Activated T-helper 2 cell treated with anti-CD3 and anti-CD28 coated beads, Interferon-gamma antibody, Interleukin-2, Interleukin-4, amounts not matched to agents 10 μg/mL and 5 μg/mL and 100 μg/mL, durations not matched to agents 14 hours and 24 hours and 36 hours (primary cell): Measurements from ENCODE around the gene KRT23. TPM values are rescaled to one million over a fixed set of nuclear protein-coding genes. Genes with fewer than 3 reads are reported as not detected.

Experiments
- DNase-seq: peaks from one replicate; pipeline ENCODE4 v3.0.0; 2021; ENCODE audit warnings: low spot score
- H3K27ac Mint-ChIP-seq: one replicate; pipeline ENCODE4 v1.8.0; 2021; ENCODE audit warnings: mixed read lengths
- H3K27me3 Mint-ChIP-seq: one replicate; pipeline ENCODE4 v1.8.0; 2021; ENCODE audit warnings: low read depth, mixed read lengths
- H3K36me3 Mint-ChIP-seq: one replicate; pipeline ENCODE4 v1.8.0; 2021; ENCODE audit warnings: low read depth, mixed read lengths
- H3K4me1 Mint-ChIP-seq: one replicate; pipeline ENCODE4 v1.8.0; 2021; ENCODE audit warnings: low read depth, mixed read lengths
- H3K4me3 Mint-ChIP-seq: one replicate; pipeline ENCODE4 v1.8.0; 2021; ENCODE audit warnings: low read depth, mild to moderate bottlenecking, moderate library complexity, mixed read lengths
- H3K9me3 Mint-ChIP-seq: one replicate; pipeline ENCODE4 v1.8.0; 2021; ENCODE audit warnings: mixed read lengths
- intact Hi-C: fragments of 100-400 bp; cut with micrococcal nuclease; formaldehyde crosslinking; loops from one replicate; pipeline ENCODE4 v1.15.1; 2023
- total RNA-seq: library from RNA; stranded (reverse); gene quantifications from 2 replicates; pipeline ENCODE4 v1.2.3, GENCODE V29; 2022

KRT23 gene, protein sequence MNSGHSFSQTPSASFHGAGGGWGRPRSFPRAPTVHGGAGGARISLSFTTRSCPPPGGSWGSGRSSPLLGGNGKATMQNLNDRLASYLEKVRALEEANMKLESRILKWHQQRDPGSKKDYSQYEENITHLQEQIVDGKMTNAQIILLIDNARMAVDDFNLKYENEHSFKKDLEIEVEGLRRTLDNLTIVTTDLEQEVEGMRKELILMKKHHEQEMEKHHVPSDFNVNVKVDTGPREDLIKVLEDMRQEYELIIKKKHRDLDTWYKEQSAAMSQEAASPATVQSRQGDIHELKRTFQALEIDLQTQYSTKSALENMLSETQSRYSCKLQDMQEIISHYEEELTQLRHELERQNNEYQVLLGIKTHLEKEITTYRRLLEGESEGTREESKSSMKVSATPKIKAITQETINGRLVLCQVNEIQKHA
- not detected in 2 replicates for total RNA-seq

DNA sequence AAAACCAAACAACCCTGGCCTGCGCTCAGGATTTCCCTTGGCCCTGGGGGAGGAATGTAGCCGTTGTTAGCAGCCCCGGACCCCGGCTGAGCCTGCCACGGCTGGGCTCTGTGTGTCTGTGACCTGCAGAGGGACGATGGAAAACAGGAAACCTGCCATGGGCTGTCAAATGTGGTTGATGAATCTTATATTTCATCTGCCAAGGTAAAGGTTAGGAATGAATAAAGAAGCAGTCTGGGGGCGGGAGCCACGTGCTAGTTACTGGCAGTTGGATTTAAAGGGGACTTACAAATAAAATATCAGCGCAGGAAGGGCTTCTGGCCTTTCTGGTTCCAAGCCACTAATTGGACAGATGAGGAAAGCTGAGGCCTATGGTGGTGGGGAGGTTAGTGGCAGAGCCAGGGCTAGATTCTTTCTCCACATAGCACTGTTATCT is at the start of gene KRT23:
Gene KRT23 (minus strand): TSS at position 263 of the 436 bp plus-strand sequence. CDS start 1,043 bp downstream, outside the sequence.
- no peak for DNase-seq
- H3K4me3 Mint-ChIP-seq, result no peak within 1 kb of the TSS
- peaks cover 16% of the 10 kb centered on the region for H3K27me3 Mint-ChIP-seq
- no peaks in the 10 kb centered on the region for H3K4me1 Mint-ChIP-seq
- no peaks in the 10 kb centered on the region for H3K36me3 Mint-ChIP-seq
- H3K27ac Mint-ChIP-seq, result no peak within 1 kb of the TSS
- intact Hi-C loops, result no loop called here
- H3K9me3 Mint-ChIP-seq, result no peaks in the 10 kb centered on the region

DNA sequence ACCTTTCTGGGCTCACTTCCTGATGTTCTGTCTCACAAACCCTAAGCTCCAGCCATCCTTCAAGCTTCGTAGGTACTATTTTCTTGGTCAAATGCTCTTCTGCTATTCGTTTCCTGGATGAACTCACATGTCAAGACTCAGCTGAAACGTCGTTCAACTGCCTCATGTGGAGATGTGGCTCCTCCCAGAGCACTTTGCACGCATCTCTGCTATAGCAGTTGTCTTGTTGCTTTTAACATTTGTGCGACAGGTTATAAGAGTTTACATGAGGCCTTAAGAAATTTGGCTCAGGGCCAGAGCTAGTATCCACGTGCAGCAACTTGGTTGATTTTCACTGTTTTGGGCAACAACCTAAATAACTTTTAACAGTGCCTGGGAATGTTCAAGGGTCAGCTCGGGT is 49.5 kb upstream of the KRT23 start:
- intact Hi-C loops, result no loop called here
- Mint-ChIP-seq H3K27me3 (peaks cover 13% of the 10 kb centered on the region), H3K4me3 (no peak overlapping the region), H3K4me1 (no peaks in the 10 kb centered on the region), H3K36me3 (no peaks in the 10 kb centered on the region), H3K27ac (no peak overlapping the region), H3K9me3 (no peaks in the 10 kb centered on the region)
- DNase-seq, result no peak

DNA sequence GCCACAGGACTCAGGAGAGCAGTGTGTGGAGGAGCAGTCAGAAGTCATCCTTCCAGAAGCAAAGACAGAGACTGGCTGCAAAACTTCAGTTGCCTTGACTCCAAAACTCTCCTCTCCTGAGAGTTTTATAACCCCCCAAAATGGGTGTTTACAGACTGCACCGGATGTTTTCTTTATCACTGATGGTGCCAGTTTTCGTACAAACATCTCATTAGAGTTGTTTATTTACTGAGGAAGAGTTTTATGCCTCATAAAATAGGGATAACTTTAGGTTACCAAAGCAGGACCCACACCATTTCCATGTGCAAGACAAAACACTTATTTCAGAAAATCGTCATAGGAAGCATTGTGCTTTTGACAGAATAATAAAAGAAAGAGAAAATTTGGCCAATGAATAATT is 46.8 kb upstream of the KRT23 start, which contains the start of gene KRT40:
Gene KRT40 (minus strand): TSS at position 101 of the 400 bp plus-strand sequence. CDS start 53 bp downstream, at position 48.
- Mint-ChIP-seq H3K4me3 (no peak within 1 kb of the TSS), H3K9me3 (no peaks in the 10 kb centered on the region), H3K36me3 (no peaks in the 10 kb centered on the region), H3K27me3 (peaks cover 11% of the 10 kb centered on the region), H3K27ac (no peak within 1 kb of the TSS), H3K4me1 (no peaks in the 10 kb centered on the region)
- no peak for DNase-seq
- intact Hi-C loops, result no loop called here

DNA sequence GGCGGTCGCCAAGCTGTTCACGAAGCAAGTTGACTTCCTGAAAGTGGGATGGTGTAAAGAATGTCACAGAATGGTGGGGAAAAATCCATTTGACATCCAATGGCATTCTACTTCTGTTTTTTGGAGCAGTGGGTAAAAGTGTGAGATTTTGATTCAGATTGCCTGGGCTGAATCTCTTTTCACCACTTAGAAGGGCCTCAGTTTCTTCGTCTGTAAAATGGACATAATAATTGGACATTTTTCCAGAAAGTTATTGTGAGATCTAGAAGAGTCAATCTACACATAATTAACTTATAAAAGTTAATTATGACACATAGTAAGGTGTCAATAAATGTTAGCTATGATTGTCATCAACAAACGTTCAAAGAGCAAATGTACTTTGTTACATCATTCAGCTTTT is 43.7 kb upstream of the KRT23 start:
- Mint-ChIP-seq H3K27ac (no peak overlapping the region), H3K4me3 (no peak overlapping the region), H3K27me3 (peaks cover 3% of the 10 kb centered on the region), H3K4me1 (no peaks in the 10 kb centered on the region), H3K36me3 (no peaks in the 10 kb centered on the region), H3K9me3 (no peaks in the 10 kb centered on the region)
- DNase-seq, result no peak
- intact Hi-C loops, result no loop called here

DNA sequence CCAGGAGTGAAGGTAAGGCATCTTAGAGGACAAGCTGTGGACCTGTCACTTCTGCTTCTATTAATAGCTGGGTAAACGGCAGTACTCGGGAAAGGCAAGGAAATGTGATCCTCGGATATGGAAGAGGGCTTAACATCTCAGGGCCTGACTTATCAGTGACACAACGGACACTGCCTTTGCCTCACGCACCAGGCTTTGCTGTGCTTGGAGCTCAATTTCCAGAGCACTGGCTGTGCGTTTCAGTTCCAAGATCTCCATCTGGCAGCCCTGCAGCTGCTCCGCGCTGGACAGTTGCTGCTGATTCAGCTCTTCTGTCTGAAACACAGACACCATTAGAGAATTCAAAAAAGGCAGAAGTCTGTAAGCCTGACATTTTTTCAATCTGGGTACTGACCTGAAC is 43.1 kb upstream of the KRT23 start:
- Mint-ChIP-seq H3K27me3 (peaks cover 4% of the 10 kb centered on the region), H3K4me3 (no peak overlapping the region), H3K9me3 (no peaks in the 10 kb centered on the region), H3K27ac (no peak overlapping the region), H3K36me3 (no peaks in the 10 kb centered on the region), H3K4me1 (no peaks in the 10 kb centered on the region)
- DNase-seq, result no peak
- intact Hi-C loops, result no loop called here

DNA sequence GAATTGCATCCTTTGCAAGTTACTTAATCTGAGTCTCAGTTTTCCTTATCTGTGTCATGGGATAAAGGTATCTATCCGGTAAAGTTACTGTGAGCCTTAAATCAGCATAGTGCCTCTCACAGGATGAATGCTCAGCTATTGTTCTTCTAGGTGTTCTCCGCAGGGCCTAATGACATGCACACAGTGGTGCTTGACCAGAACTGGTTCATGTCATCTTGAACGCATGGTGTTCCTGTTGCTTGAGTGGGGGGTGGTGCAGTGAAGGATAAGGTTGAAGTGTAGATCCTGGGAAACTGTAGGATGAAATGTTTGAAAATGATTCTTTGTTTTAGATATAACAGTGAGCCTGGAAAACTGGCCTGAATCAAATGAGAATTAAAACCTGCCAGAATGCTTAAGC is 42.7 kb upstream of the KRT23 start:
- no peak for DNase-seq
- Mint-ChIP-seq H3K9me3 (no peaks in the 10 kb centered on the region), H3K27ac (no peak overlapping the region), H3K4me3 (no peak overlapping the region), H3K27me3 (peaks cover 8% of the 10 kb centered on the region), H3K4me1 (no peaks in the 10 kb centered on the region), H3K36me3 (no peaks in the 10 kb centered on the region)
- intact Hi-C loops, result no loop called here

DNA sequence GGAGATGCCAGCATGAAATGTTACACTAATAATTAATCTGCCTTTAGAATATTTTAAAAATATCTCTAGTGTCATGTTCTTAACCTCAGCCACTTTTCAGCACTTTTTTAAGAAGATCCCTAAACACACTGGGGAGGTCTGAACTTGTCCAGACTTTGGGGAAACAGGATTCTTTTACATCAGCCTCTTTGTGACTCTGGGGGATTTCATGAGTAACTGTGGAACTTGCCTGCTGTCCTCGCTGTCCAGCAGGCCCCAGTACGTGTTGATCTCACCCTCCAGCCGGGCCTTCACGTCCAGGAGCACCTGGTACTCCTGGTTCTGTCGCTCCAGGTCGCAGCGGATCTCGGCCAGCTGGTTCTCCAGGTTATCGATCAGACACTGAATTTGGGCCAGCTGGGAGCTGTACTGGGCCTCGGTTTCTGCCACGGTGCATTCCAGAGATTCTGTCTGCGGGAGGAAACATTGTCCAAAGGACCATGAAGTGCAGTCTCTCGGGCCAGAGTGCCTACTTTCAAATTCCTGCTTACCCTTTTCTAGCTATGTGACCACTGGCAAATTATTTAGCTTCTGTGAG is 41.2 kb upstream of the KRT23 start:
- intact Hi-C loops, result no loop called here
- no peak for DNase-seq
- H3K4me1 Mint-ChIP-seq, result no peaks in the 10 kb centered on the region
- H3K9me3 Mint-ChIP-seq, result no peaks in the 10 kb centered on the region
- H3K36me3 Mint-ChIP-seq, result no peaks in the 10 kb centered on the region
- peaks cover 8% of the 10 kb centered on the region for H3K27me3 Mint-ChIP-seq
- H3K27ac Mint-ChIP-seq, result no peak overlapping the region
- no peak overlapping the region for H3K4me3 Mint-ChIP-seq

DNA sequence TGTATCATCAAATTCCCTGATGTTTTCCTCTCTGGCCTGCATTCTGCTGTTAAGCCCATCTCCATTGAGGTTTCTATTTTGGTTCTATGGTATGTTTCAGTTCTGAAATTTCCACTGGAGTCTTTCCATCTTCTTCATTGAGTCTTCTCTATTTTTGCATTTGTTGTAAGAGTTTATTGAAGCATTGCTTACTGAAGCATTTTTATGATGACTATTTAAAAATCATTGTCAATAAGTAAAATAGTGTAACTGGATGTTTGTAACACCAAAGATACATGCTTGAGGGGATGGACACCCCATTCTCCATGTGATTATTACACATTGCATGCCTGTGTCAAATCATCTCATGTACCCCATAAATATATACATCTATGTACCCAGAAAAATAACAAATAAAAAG is 38.1 kb upstream of the KRT23 start:
- Mint-ChIP-seq H3K4me1 (no peaks in the 10 kb centered on the region), H3K4me3 (no peak overlapping the region), H3K27me3 (peaks cover 22% of the 10 kb centered on the region), H3K36me3 (no peaks in the 10 kb centered on the region), H3K27ac (no peak overlapping the region), H3K9me3 (no peaks in the 10 kb centered on the region)
- no peak for DNase-seq
- intact Hi-C loops, result no loop called here

DNA sequence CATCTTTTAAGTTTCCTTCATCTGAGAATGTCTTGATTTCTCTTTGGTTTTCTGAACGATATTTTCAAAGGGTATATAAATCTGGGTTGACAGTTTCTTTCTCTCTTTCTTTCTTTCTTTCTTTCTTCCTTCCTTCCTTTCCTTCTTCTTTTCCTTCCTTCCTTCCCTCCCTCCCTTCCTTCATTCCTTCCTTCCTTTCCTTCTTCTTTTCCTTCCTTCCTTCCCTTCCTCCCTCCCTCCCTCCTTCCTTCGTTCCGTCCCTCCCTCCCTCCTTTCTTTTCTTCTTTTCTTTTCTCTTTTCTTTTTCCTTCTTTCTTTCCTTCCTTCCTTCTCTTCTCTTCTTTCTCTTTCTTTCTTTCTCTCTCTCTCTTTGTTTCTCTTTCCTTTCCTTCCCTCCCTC is 36.9 kb upstream of the KRT23 start:
- DNase-seq, result no peak
- H3K4me3 Mint-ChIP-seq, result no peak overlapping the region
- no peaks in the 10 kb centered on the region for H3K36me3 Mint-ChIP-seq
- H3K27ac Mint-ChIP-seq, result no peak overlapping the region
- intact Hi-C loops, result no loop called here
- no peaks in the 10 kb centered on the region for H3K9me3 Mint-ChIP-seq
- peaks cover 27% of the 10 kb centered on the region for H3K27me3 Mint-ChIP-seq
- H3K4me1 Mint-ChIP-seq, result no peaks in the 10 kb centered on the region

DNA sequence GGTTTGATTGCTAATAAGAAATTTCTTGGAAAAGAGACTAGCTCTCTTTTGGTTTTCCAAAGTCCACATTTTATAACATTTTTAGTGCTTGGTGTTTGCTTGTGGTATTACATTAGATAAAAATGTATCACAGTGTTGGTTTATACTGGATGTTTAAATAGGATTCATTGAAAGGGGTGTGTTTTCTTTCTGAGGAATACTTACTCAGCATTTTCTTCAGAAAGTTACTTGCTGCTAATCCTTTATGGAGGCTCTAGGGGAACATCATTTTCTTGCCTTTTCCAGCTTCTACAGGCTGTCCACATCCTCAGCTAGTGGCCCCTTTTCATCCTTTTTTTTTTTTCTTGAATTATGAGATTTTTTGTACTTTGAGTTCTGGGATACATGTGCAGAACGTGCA is 30.1 kb upstream of the KRT23 start:
- no peak overlapping the region for H3K4me3 Mint-ChIP-seq
- intact Hi-C loops, result no loop called here
- DNase-seq, result no peak
- no peaks in the 10 kb centered on the region for H3K9me3 Mint-ChIP-seq
- peaks cover 22% of the 10 kb centered on the region for H3K27me3 Mint-ChIP-seq
- no peak overlapping the region for H3K27ac Mint-ChIP-seq
- no peaks in the 10 kb centered on the region for H3K4me1 Mint-ChIP-seq
- no peaks in the 10 kb centered on the region for H3K36me3 Mint-ChIP-seq

DNA sequence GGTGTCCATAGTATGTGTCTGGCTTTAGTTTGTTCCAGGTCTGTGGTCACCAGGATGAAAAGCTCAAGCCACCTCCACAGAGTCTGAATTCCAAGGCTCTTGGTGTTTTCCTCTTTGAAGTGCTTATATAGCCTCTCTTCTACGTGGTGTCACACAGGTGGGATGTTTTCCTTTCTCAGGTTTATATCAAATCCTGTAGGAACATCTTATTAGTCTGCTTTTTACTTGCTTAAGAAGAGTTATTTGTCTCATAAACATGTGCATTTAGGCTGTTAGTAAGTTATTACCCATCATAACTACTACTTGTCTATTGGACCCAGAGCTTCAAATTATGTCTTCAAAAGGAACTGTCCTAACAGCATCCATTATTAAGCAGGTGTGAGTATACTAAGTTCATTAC is 29.4 kb upstream of the KRT23 start, which contains the start of gene KRT39:
Gene KRT39 (minus strand): TSS at position 101 of the 400 bp plus-strand sequence. CDS start 92 bp downstream, at position 9.
- DNase-seq, result no peak
- Mint-ChIP-seq H3K27ac (no peak within 1 kb of the TSS), H3K4me1 (no peaks in the 10 kb centered on the region), H3K9me3 (no peaks in the 10 kb centered on the region), H3K36me3 (no peaks in the 10 kb centered on the region), H3K4me3 (no peak within 1 kb of the TSS), H3K27me3 (peaks cover 16% of the 10 kb centered on the region)
- intact Hi-C loops, result no loop called here

DNA sequence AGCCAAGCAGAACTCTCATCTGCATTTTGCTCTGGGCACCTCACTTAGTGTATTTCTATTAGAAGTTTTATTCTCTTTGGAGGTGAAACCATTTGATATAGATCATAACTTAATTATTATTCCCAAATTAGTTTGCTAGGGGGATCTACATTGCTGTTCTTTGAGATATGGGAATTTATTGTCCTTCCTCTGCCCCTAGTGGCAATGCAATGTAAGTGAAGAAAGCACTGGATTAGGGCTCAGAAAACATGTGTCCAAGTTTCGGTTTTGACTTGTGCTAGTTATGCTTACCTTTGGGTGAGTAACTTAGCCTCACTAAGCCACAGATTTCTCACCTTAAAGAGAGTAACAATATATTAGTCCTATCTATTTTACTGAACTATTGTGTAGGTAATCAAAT is 26.4 kb upstream of the KRT23 start:
- Mint-ChIP-seq H3K4me3 (no peak overlapping the region), H3K4me1 (peaks cover 4% of the 10 kb centered on the region), H3K36me3 (no peaks in the 10 kb centered on the region), H3K27ac (no peak overlapping the region), H3K9me3 (no peaks in the 10 kb centered on the region), H3K27me3 (peaks cover 10% of the 10 kb centered on the region)
- DNase-seq, result no peak
- intact Hi-C loops, result no loop called here

DNA sequence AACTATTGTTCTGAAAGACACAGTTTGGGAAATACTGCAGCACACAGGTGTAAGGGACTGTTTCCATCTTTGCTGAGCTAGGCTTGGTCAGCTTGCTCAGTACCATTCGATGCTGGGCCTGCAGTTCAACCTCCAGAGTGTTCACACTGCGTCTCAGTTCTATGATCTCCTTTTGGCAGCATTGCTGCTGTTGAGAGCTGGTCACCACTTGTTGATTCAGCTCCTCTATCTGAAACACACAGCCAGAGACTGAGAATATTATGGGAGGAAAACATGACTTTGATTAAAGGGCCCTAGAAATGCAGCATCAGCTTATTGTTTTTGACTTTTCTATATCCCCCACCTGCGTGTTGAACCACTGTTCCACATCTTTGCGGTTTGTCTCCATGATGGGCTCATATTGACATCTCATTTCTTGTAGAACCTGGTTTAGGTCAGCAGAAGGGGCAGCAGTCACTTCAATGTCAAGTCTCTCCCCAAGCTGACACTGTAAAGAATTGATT is 24.7 kb upstream of the KRT23 start:
- H3K27ac Mint-ChIP-seq, result no peak overlapping the region
- intact Hi-C loops, result no loop called here
- peaks cover 5% of the 10 kb centered on the region for H3K27me3 Mint-ChIP-seq
- no peaks in the 10 kb centered on the region for H3K9me3 Mint-ChIP-seq
- peaks cover 4% of the 10 kb centered on the region for H3K4me1 Mint-ChIP-seq
- no peaks in the 10 kb centered on the region for H3K36me3 Mint-ChIP-seq
- no peak overlapping the region for H3K4me3 Mint-ChIP-seq
- DNase-seq, result no peak
